Fibroblast of villous mesenchyme (primary cell): Measurements from ENCODE around the gene TSPAN11. TPM values are rescaled to one million over a fixed set of nuclear protein-coding genes. Genes with fewer than 3 reads are reported as not detected.

Experiments used
- DNase-seq: peaks from one replicate; pipeline ENCODE4 v3.0.0-alpha.2; 2010; ENCODE audit warnings: low read depth
- H3K4me3 ChIP-seq: 2 replicates; pipeline ENCODE4 v1.5.1; 2011; ENCODE audit warnings: low read depth, mild to moderate bottlenecking, low read length
- CTCF ChIP-seq: IDR thresholded peaks from 2 replicates; pipeline ENCODE4 v1.5.1; 2012; ENCODE audit warnings: low read depth, mild to moderate bottlenecking, low read length; ENCODE audit not compliant: insufficient read depth
- total RNA-seq: library from RNA; depleted of rRNA; stranded (reverse); fragments of >200 nt; gene quantifications from 2 replicates; pipeline ENCODE4 v1.2.3, GENCODE V29; 2012

Gene TSPAN11
- total RNA-seq, 1 donor: 0.43 TPM

- no peak for TF ChIP-seq CTCF
- no peak for DNase-seq
Measured at GRCh38 chr12:30936036-30936435, 9.5 kb downstream of the TSPAN11 start.

GRCh38 chr12:30939234-30939633 lies 12.7 kb downstream of the TSPAN11 start:
- TF ChIP-seq CTCF: no peak
- DNase-seq: no peak
- no peak overlapping the region for H3K4me3 ChIP-seq

More at GRCh38 chr12:30936036-30936435, 9.5 kb downstream of the TSPAN11 start:
- no peak overlapping the region for H3K4me3 ChIP-seq

- H3K4me3 ChIP-seq: no peak overlapping the region
- DNase-seq: no peak
Measured at GRCh38 chr12:30942486-30942885, 15.9 kb downstream of the TSPAN11 start.

GRCh38 chr12:30942936-30943335 lies 16.4 kb downstream of the TSPAN11 start:
- TF ChIP-seq CTCF: no peak
- no peak overlapping the region for H3K4me3 ChIP-seq
- DNase-seq: no peak

More at GRCh38 chr12:30942486-30942885, 15.9 kb downstream of the TSPAN11 start:
- no peak for TF ChIP-seq CTCF

GRCh38 chr12:30945443-30946164 lies 19.1 kb downstream of the TSPAN11 start:
- no peak overlapping the region for H3K4me3 ChIP-seq
- no peak for DNase-seq
- no peak for TF ChIP-seq CTCF

GRCh38 chr12:30952015-30952414 lies 25.5 kb downstream of the TSPAN11 start:
- no peak for TF ChIP-seq CTCF
- no peak for DNase-seq
- no peak overlapping the region for H3K4me3 ChIP-seq

DNA sequence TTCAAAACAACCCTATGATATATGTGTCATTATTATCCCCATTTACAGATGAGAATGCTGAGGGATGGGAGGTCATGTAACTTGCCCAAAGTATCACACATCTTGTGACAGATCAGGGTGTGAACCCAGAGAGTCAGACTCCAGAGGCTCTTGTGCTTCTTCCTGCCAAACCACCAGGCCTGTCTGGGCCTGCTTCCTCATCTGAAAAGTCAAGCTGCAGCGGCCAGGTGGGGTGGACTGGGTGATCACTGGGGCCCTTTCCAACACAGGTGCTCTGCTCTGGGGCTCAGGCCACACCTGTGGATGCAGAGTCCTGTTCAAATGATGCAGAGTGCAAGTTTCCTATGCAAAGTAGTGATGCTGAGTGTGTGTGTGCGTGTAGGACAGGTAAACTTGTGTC lies 26.7 kb downstream of the TSPAN11 start:
- H3K4me3 ChIP-seq: no peak overlapping the region
- TF ChIP-seq CTCF: no peak
- no peak for DNase-seq
